Measurements from ENCODE around the gene LRRTM1.

The LRRTM1 gene

DNA sequence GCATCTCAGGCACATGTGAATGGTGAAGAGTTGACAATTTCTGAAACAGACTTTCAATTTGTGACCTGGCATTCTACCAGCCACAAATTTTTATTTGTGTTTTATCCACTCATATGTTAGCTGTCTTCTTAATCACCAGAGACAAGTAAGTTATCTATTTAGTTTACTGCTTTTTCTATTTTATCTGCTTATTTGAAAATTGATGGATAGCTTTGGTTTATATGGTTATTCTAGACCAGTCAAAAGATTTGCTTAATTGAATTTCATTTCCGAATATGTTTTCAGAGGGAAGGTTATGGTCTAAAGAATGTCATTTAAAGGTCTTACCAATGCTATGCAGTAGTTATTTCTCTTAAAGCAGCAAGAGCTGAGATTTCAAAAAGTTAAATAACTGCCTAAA is 43.5 kb upstream of the LRRTM1 start:
- Histone ChIP-seq H3F3A (ENCODE audit: insufficient read depth) (no peaks in the 10 kb centered on the region), H3K4me3 (ENCODE audit: insufficient read depth, low read length, poor library complexity, severe bottlenecking) (no peak overlapping the region), H2AFZ (ENCODE audit: low read depth, low read length, severe bottlenecking) (no peak overlapping the region), H3K27ac (ENCODE audit: low read depth, low read length) (no peak overlapping the region), H3K9me3 (ENCODE audit: insufficient read depth, low read length) (no peaks in the 10 kb centered on the region), H3K9ac (ENCODE audit: low read length) (no peak overlapping the region), H4K20me1 (ENCODE audit: low read depth, low read length) (no peaks in the 10 kb centered on the region), H3K4me2 (ENCODE audit: low read depth, low read length, poor library complexity, severe bottlenecking) (no peak overlapping the region), H3K9me2 (replicated peaks; ENCODE audit: insufficient read depth, low read length) (no peaks in the 10 kb centered on the region), H3K27me3 (ENCODE audit: low read length) (no peaks in the 10 kb centered on the region), H3K79me2 (ENCODE audit: insufficient read depth, low read length) (no peaks in the 10 kb centered on the region), H3K36me3 (ENCODE audit: low read length) (no peaks in the 10 kb centered on the region)
- TF ChIP-seq, protein P1, sequence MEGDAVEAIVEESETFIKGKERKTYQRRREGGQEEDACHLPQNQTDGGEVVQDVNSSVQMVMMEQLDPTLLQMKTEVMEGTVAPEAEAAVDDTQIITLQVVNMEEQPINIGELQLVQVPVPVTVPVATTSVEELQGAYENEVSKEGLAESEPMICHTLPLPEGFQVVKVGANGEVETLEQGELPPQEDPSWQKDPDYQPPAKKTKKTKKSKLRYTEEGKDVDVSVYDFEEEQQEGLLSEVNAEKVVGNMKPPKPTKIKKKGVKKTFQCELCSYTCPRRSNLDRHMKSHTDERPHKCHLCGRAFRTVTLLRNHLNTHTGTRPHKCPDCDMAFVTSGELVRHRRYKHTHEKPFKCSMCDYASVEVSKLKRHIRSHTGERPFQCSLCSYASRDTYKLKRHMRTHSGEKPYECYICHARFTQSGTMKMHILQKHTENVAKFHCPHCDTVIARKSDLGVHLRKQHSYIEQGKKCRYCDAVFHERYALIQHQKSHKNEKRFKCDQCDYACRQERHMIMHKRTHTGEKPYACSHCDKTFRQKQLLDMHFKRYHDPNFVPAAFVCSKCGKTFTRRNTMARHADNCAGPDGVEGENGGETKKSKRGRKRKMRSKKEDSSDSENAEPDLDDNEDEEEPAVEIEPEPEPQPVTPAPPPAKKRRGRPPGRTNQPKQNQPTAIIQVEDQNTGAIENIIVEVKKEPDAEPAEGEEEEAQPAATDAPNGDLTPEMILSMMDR (IDR thresholded peaks at IDR 0.05; ENCODE audit: insufficient read depth, low read length, poor library complexity, severe bottlenecking) = no peak
- no peak for TF ChIP-seq EZH2phosphoT487 (conservative IDR thresholded peaks at IDR 0.05; ENCODE audit: low read length)

DNA sequence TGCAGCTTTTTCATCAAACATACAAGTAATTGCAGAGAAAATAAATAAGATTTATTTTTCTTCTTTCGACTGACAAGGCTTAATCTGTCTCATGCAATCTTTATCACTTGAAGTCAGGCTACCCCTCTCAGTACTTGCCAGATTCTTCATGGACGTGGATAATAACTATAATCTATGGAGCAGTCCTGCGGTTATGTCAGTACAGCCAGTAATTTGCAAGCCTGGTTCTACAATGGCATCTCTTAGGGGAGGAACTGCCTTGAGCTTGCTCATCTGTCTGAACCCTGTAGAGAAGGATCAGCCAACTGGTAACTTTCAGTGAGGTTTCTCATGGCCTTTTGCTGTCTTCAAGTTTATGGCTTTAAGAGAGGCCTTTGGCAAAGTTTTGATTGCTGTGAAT is 35.5 kb upstream of the LRRTM1 start:
- no peaks in the 10 kb centered on the region for H4K20me1 ChIP-seq (ENCODE audit: low read depth, low read length)
- no peak overlapping the region for H3K4me2 ChIP-seq (ENCODE audit: low read depth, low read length, poor library complexity, severe bottlenecking)
- H3K36me3 ChIP-seq (ENCODE audit: low read length) = no peaks in the 10 kb centered on the region
- TF ChIP-seq, protein P1 (IDR thresholded peaks at IDR 0.05; ENCODE audit: insufficient read depth, low read length, poor library complexity, severe bottlenecking) = no peak
- no peak for TF ChIP-seq EZH2phosphoT487 (conservative IDR thresholded peaks at IDR 0.05; ENCODE audit: low read length)
- no peaks in the 10 kb centered on the region for H3K9me2 ChIP-seq (replicated peaks; ENCODE audit: insufficient read depth, low read length)
- no peaks in the 10 kb centered on the region for H3K79me2 ChIP-seq (ENCODE audit: insufficient read depth, low read length)
- no peaks in the 10 kb centered on the region for H3K9me3 ChIP-seq (ENCODE audit: insufficient read depth, low read length)
- no peaks in the 10 kb centered on the region for H3K27me3 ChIP-seq (ENCODE audit: low read length)
- no peak overlapping the region for H3K4me3 ChIP-seq (ENCODE audit: insufficient read depth, low read length, poor library complexity, severe bottlenecking)
- H3K9ac ChIP-seq (ENCODE audit: low read length) = no peak overlapping the region
- H3F3A ChIP-seq (ENCODE audit: insufficient read depth) = no peaks in the 10 kb centered on the region
- no peak overlapping the region for H2AFZ ChIP-seq (ENCODE audit: low read depth, low read length, severe bottlenecking)
- H3K27ac ChIP-seq (ENCODE audit: low read depth, low read length) = no peak overlapping the region

DNA sequence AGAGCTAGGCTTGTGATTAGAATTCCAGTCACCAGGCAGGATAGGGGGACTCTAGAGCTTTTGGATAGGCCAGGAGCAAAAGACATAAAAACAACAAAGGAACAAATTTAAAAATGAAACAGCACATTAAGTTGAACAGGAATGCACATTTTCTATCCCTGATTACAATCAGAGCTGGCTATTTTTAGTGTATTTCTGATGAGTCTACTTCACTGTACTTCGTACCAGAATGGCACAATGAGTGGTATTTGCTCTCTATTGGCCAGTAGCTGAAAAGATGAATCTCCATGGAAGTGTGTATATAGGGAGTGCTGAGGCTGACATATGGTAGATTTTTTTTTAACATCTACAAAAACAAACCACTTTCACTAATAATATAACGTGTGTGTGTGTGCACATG is 34.2 kb upstream of the LRRTM1 start:
- Histone ChIP-seq H4K20me1 (ENCODE audit: low read depth, low read length) (no peaks in the 10 kb centered on the region), H3K4me3 (ENCODE audit: insufficient read depth, low read length, poor library complexity, severe bottlenecking) (no peak overlapping the region), H3K9me2 (replicated peaks; ENCODE audit: insufficient read depth, low read length) (no peaks in the 10 kb centered on the region), H3K27me3 (ENCODE audit: low read length) (no peaks in the 10 kb centered on the region), H3K4me2 (ENCODE audit: low read depth, low read length, poor library complexity, severe bottlenecking) (no peak overlapping the region), H3K79me2 (ENCODE audit: insufficient read depth, low read length) (no peaks in the 10 kb centered on the region), H2AFZ (ENCODE audit: low read depth, low read length, severe bottlenecking) (no peak overlapping the region), H3K9ac (ENCODE audit: low read length) (no peak overlapping the region), H3K36me3 (ENCODE audit: low read length) (no peaks in the 10 kb centered on the region), H3K9me3 (ENCODE audit: insufficient read depth, low read length) (no peaks in the 10 kb centered on the region), H3K27ac (ENCODE audit: low read depth, low read length) (no peak overlapping the region), H3F3A (ENCODE audit: insufficient read depth) (no peaks in the 10 kb centered on the region)
- TF ChIP-seq, protein P1 (IDR thresholded peaks at IDR 0.05; ENCODE audit: insufficient read depth, low read length, poor library complexity, severe bottlenecking) = no peak
- TF ChIP-seq EZH2phosphoT487 (conservative IDR thresholded peaks at IDR 0.05; ENCODE audit: low read length) = no peak
